Measurements from ENCODE around the gene TRPC4AP. TPM values are rescaled to one million over a fixed set of nuclear protein-coding genes. Genes with fewer than 3 reads are reported as not detected.

TRPC4AP gene
- total and polyA plus RNA-seq, 2 of the 8 experiments (the other 6 are each of a cell fraction or from before 2014, with no cell fraction given) = 73.1 to 74.8 TPM

- no peak for TF ChIP-seq ATF2 (IDR thresholded peaks at IDR 0.05; ENCODE audit: low read length)
- TF ChIP-seq NANOG (IDR thresholded peaks at IDR 0.05; ENCODE audit: insufficient read depth, low read depth, low read length, poor library complexity, severe bottlenecking) = no peak
- TF ChIP-seq KDM1A (IDR thresholded peaks at IDR 0.05; ENCODE audit: borderline replicate concordance, low read length) = no peak
- TF ChIP-seq CREB1 (IDR thresholded peaks at IDR 0.05) = no peak
These were observed 9.0 kb upstream of the TRPC4AP start (continued) for GRCh38 chr20:35101620-35102019.

All from H1 (cell line).